KBM-7 (cell line): ENCODE results near the gene CENPS.
"Not testable (repeated sequence)": the region's sequence is repeated elsewhere in the genome, so short reads cannot be mapped to it uniquely, and the experiment has no call there.

ENCODE experiments used
- DNase-seq: peaks from one replicate; pipeline ENCODE4 v3.0.0-alpha.2; 2015
- in situ Hi-C: fragments of 300-500 bp; cut with MboI; formaldehyde crosslinking; loops from 2 replicates; pipeline ENCODE4 v1.14.3; 2020; ENCODE audit warnings: low sequenced_read_pairs, low pct_unique_long_range_greater_than_20kb, mixed read lengths

The CENPS gene

DNA sequence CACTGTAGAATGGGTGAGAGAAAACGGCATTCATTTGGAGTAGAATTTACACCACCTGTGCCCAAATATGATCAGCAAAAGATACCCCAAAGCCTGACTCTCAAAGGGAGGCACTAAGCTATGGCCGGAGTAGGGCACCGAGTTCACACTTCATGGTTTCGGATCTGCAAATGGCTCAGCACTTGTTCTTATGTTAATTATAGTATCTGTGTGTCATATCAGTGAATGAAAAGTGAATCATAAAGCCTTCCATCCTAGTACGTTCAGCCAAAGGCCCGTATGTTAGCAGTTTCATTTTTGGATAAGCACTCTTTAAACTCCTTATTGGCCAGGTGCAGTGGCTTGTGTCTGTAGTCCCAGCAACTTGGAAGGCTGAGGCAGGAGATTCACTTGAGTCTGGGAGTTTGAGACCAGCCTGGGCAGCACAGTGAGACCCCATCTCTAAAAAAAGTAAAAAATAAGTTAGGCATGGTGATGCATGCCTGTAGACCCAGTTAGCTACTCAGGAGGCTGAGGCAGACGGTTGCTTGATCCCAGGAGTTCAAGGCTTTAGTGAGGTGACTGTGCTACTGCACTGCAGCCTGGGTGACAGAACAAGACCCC lies 14.7 kb downstream of the CENPS start:
- in situ Hi-C loops = no loop called here
- no peak for DNase-seq

DNA sequence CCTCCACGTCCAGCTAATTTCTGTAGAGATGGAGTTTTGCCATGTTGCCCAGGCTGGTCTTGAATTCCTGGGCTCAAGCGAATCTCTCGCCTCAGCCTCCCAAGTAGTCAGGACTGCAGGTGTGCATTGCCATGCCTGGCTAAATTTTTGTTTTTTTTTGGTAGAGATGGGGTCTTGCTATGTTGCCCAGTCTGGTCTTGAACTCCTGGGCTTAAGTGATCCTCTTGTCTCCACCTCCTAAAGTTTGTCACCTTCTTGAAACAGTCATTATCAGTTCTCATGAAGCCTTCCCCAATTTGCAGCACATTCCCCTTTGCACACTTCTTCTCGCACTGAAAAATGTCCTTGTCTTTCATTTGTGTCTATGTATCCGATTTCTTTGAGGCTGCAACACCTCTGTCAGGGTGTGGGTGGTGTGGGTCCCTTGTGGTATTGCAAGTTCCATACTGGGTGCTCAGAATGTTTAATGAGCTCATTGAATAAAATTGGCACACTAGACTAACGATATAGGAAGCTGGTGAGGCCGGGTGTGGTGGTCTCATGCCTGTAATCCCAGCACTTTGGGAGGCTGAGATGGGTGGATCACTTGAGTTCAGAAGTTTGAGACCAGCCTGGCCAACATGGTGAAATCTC lies 16.7 kb downstream of the CENPS start:
- in situ Hi-C loops = no loop called here

DNA sequence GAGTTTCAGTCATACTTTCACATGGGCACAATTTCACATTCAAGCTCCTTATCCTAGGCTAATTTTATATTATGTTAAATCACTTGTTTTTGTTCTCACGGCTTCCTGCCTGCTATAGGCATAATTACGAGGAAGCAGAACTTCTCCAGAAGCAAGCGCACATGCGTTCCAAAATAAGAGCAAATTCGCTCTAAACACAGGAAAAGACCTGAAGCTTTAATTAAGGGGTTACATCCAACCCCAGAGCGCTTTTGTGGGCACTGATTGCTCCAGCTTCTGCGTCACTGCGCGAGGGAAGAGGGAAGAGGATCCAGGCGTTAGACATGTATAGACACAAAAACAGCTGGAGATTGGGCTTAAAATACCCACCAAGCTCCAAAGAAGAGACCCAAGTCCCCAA lies 19.5 kb downstream of the CENPS start, which contains the start of gene CORT:
TSS of gene CORT (plus strand) at position 281 of the 400 bp plus-strand sequence. CDS start 193 bp downstream, outside the sequence.
- peak; percentile 20 for DNase-seq
- in situ Hi-C loops = no loop called here

More for the DNA sequence above, 16.7 kb downstream of the CENPS start:
- DNase-seq = no peak

DNA sequence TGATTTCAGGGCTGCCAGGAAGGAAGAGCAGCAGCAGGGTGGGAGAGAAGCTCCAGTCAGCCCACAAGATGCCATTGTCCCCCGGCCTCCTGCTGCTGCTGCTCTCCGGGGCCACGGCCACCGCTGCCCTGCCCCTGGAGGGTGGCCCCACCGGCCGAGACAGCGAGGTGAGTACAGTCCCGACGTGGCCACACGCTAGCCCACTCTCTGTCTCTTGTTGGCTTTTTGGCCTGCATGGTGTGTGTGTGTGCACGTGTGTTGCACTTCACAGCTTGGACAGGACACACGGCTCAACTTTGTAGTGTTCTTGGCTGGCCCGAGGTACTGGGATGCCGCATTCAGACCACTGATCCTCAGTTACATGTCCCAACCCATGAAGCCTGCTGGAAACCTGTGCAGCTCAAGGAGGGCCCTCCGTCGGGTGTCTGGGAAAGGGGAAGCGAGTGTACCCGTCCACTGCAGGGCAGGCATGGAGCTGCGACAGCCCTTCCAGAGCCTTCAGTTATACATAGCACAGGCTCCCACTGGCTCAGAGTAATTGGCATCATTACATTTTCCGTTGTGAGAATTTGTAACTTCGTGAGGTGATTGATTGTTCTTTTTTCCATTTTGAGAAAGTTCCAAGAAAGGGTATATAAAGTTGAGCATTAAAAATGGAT lies 20.1 kb downstream of the CENPS start:
- no peak for DNase-seq
- in situ Hi-C loops = no loop called here

DNA sequence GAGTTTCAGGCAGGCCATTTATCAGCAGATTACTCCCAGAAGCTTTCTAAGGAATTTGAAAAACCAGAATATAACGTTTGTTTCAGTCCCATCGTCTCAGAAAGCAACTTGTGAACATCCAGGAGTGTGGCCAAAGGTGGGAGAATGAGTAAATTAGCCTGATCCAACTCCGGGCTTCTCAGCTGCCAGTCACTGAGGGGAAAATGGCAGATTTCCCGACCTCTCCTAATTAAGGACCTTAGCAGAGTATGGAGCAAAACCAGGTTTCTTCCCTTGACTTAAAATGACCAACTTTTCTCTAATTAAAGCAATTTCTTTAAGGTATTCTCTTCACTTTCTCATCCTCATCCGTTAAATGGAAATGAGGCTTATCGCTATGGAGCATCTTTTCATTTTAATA lies 20.6 kb downstream of the CENPS start:
- in situ Hi-C loops = no loop called here
- DNase-seq = no peak

DNA sequence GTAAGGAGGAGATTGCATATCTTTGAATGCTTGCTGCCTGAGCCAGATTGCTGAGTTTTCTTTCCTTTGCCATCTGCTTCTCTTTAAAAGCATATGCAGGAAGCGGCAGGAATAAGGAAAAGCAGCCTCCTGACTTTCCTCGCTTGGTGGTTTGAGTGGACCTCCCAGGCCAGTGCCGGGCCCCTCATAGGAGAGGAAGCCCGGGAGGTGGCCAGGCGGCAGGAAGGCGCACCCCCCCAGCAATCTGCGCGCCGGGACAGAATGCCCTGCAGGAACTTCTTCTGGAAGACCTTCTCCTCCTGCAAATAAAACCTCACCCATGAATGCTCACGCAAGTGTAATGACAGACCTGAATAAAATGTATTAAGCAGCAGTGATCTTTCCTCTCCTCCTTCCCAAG lies 21.1 kb downstream of the CENPS start:
- DNase-seq = no peak
- in situ Hi-C loops = no loop called here

DNA sequence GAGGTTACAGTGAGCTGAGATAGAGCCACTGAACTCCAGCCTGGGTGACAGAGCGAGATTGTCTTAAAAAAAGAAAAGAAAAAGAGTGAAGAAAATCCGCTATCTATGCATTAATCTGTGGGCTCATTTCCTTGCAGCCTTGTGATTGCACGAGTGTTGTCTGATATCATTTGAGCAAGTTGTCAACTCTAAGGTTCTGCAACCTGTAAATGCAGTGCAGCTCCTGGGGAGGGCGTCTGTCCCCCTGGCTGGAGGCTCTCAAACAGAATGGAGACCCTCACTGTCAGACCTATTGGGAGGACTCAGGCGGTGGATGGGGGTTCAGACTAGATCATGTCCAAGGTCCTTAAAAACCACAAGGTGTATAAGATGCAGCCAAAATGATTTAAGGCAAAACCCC lies 25.8 kb downstream of the CENPS start:
- in situ Hi-C loops = no loop called here
- no peak for DNase-seq

DNA sequence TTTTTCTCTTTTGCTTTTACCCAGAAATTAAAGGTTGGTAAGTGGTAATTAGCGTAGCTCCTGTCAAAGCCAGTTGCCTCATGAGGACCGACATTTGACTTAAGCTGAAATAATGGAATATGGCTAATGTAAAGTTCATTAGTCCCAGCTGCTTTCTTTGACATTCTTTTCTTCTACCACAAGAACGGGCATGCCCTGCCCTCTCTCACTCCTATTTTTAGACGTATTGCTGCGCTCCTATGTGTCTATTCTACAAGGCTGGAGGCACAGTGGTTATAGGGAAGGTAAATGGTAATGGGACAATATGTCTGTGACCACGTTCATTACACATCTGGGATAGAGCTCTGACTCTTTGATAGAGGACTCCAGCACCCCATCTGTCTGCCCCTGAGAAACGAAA lies 26.4 kb downstream of the CENPS start:
- in situ Hi-C loops = no loop called here
- DNase-seq = no peak

DNA sequence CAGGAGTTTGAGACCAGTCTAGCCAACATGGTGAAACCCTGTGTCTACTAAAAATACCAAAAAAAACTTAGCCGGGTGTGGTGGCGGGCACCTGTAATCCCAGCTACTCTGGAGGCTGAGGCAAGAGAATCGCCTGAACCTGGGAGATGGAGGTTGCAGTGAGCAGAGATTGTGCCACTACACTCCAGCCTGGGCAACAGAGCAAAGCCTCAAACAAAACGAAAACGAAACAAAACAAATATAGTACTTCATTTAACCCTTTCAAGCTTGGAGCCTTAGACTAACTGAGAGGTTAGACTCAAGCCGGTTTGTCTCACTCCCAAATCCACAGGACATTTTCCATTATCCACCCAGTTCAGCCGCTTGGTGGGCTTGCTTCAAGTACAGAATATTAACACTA lies 27.2 kb downstream of the CENPS start:
- DNase-seq, in situ Hi-C loops: not testable (repeated sequence)

DNA sequence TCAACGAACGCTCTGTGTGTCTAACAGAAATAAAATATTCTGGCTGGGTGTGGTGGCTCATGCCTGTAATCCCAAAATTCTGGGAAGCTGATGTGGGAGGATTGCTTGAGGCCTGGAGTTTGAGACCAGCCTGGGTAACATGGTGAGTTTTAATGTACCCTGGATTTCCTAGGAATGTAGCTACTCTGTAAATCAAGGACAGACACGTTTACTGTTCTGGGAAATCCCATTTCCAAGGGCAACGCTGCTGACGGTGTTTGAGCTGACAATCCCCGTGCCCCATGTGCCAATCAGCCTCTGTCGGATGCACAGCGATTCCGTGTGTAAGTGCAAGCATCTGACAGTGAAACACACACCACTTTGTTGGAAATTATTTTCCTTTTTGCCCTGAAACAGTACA lies 27.6 kb downstream of the CENPS start:
- in situ Hi-C loops = no loop called here
- no peak for DNase-seq

DNA sequence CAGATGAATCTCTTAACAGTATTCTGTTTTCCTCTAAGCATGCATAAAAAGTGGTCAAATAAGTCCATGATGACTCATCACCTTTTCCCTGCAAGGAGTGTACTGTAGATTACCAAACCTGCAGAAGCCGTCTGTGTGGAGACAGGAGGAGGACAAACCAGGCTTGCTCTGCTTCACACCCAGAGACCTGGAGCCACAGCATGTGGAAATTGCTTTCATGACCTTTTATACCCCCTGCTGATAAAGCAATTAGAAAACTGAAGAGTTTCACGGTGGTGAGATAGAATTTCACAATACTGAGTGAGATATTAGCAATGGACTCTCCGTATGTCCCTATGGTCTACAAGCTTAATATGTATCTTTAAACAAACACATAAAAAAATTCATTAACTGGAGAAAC lies 29.0 kb downstream of the CENPS start:
- no peak for DNase-seq
- in situ Hi-C loops = no loop called here

DNA sequence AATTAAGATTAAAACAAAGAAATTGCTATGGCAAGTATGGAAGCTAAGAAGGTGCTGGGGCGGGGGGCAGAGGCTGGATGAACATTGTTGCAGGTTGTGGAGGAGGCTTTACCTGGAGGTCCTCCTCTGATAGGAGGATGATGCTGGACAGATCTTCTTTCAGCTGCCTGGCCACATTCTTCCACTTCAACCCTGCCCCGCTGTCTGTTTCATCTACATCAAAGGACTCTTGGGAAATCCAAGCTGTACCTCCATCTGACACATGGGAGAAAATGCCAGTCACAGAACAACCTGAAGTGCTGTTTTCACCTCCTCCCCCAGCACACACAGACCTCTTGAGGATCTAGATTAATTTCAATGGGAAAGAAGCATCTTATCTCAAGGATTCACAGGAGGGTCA lies 36.8 kb downstream of the CENPS start:
- DNase-seq = no peak
- in situ Hi-C loops = no loop called here

DNA sequence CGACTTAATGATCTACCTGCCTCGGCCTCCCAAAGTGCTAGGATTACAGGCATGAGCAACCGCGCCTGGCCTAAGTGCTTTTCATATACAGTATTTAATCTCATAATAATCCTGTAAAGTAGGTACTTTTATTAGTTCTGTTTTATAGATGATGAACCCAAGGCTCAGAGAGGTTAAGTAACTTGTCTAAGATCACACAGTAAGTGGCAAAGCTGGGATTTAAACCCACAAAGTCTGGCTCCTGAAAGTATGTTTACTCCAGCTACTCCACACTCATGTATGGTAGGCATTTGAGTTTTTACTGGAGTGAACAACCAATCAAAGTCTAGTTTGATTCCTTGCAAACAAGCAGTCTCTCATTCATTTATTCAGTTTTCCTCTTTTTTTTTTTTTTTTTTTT lies 39.8 kb downstream of the CENPS start:
- in situ Hi-C loops = no loop called here
- no peak for DNase-seq

DNA sequence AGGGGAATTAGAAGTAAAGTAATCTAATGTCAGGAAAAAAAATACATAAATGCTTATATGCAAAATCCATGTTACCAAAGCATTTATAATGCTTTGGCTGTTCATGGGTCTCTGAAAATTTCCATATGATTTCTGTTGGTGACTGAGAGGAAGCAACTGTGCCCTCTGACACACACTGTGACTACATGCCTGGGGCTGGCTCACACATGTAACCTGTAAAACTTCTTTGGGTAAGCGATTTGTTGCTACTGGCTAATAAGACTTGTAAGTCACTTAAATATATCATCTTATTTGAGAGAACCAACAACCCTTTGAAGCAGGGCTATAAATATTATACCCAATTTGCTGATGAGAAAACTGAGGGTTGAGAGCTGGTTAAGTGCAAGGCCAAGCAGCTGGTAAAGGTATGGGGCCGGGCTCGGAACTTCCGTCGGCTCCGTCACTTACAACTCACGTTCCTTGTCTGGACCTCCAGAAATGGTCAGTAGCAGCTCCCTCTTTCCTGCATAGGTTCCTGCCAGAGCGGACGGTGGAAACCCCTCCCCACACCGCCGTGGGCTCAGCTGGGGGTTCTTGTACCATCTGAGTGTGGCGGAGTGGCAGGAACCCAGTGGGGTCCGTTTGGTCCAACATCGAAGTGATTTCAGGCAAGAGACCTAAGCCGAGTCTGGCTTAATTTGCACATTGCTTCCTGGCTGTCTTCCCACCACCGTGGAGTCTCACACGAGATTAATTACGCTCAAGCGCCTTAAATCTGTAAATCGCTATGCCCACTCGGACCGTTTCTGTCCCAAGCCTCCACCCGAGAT lies 41.4 kb downstream of the CENPS start:
- DNase-seq = no peak
- in situ Hi-C loops = no loop called here

DNA sequence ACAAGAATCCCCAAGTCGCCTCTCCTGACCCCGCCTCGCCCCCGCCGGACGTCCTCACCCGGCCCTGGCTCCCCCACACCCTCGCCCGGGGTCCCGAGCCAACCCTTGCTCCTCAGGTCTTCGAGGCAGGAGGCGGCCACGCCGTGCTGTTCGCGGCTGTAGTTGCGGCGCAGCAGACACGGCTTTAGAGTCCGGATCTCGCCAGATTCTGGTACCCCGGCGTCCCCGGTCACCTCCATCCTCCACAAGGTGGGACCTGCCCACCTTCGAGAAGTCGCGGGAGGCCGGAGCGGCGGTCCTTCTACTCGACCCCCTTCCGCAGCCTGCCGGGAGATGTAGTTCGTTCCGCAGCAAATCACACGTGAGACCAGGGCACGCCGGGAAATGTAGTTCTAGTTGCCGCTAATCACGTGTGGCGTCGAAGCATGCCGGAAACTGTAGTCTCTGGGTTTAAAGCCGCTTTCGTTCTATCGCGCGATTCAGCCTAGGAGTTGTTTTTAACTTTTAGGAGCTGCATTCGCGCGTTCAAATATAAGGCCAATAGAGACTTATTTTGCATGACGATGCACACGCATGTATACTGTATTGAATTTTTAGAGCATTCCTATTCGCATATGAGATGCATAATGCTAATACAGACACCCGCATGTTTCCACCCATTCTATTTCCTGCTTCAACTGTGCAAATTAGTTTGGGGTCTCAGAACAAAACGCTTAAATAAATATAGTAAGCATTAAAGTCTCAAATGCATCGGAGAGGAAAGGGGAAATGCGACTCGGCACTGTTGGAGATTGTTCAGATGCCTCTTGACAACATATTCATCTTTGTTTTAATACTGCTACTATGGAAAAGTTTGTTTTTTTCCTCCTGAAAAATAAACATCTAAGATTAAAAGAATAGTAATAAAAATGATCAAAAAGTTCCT lies 42.2 kb downstream of the CENPS start, which contains the start of gene DFFA:
TSS of gene DFFA (minus strand) at position 310 of the 925 bp plus-strand sequence. CDS start at position 239, 71 bp downstream.
- in situ Hi-C loops = no loop called here
- DNase-seq = peak; percentile 97

DNA sequence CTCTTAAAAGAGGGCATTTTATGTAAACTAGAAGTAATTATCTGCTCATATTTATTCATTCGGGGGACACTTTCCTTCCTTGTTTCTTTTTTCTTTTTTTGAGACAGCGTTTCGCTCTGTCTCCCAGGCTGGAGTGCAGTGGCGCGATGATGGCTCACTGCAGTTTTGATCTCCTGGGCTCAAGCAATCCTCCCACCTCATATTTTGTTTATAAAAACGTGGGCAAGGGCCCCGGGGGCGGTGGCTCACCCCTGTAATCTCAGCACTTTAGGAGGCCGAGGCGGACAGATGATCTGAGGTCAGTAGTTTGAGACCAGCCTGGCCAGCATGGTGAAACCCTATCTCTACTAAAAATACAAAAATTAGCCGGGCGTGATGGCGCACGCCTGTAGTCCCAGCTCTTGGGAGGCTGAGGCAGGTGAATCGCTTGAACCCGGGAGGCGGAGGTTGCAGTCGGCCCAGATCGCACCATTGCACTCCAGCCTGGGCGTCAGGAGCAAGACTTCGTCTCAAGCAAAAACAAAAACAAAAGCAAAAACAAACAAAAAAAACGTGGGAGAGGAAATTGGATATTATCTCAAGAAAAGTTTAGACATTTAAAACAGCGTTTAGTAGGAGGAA lies 43.0 kb downstream of the CENPS start:
- DNase-seq = no peak
- in situ Hi-C loops = no loop called here

DNA sequence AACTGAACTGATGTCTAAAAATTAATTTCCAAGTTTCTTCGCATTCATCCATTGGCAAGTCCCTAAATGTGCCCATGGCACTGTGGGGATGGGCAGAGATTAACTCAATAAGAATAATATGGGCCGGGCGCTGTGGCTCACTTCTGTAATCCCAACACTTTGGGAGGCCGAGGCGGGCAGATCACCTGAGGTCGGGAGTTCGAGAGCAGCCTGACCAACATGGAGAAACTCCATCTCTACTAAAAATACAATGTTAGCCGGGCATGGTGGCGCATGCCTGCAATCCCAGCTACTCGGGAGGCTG lies 44.0 kb downstream of the CENPS start:
- in situ Hi-C loops = not testable (repeated sequence)

More for the DNA sequence above, 44.0 kb downstream of the CENPS start:
- not testable (repeated sequence) for DNase-seq
